GM19438 (cell line): Measurements from ENCODE around the gene SPEM1.
A peak's percentile ranks its signal among the peaks of the same experiment; 100 is the strongest.

Experiments used
- ATAC-seq: cut with Tn5 transposase; IDR thresholded peaks from one replicate; pipeline ENCODE4 v1.9.1; 2021; ENCODE audit warnings: low read depth; ENCODE audit not compliant: unreplicated experiment

Gene SPEM1

DNA sequence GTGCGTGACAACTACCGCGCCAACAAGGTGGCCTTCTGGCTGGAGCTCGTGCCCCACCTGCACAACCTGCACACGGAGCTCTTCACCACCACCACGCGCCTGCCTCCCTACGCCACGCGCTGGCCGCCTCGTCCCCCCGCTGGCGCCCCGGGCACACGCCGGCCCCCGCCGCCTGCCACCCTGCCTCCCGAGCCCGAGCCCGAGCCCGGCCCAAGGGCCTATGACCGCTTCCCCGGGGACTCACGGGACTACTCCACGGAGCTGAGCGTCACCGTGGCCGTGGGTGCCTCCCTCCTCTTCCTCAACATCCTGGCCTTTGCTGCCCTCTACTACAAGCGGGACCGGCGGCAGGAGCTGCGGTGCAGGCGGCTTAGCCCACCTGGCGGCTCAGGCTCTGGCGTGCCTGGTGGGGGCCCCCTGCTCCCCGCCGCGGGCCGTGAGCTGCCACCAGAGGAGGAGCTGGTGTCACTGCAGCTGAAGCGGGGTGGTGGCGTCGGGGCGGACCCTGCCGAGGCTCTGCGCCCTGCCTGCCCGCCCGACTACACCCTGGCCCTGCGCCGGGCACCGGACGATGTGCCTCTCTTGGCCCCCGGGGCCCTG, 3.0 kb upstream of the SPEM1 start:
- ATAC-seq = no peak

DNA sequence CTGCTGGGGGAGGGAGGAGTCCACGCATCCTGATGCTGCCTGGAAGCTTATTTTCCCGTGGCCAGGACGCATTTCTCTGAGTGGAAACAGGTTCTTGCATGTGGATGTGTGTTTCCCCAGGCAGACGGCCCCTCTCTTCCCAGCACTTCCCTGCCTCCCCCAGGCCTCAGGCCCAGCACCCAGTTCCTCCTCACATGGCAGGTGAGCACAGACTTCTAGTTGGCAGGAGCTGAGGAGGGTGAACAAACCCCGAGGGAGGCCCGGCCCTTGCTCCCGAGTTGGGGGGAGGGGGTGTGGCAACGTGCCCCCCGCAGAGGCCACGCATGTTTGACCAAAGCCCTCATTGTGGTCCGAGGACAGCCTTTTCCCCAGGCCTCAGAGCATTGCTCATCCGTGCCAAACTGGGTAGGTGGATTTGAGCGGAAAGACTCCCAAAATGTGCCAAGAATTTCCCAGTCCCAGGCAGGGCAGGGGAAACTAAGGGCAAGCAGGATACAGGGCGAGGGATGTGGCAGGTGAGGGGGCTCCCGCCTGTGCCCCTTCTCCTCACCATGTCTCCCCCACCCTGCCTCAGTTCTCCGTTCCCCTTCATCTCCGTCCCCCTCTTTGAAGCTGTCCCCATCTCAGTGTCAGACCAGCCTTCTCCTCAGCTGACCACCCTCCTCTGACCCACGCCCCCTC, 1.5 kb upstream of the SPEM1 start:
- no peak for ATAC-seq

DNA sequence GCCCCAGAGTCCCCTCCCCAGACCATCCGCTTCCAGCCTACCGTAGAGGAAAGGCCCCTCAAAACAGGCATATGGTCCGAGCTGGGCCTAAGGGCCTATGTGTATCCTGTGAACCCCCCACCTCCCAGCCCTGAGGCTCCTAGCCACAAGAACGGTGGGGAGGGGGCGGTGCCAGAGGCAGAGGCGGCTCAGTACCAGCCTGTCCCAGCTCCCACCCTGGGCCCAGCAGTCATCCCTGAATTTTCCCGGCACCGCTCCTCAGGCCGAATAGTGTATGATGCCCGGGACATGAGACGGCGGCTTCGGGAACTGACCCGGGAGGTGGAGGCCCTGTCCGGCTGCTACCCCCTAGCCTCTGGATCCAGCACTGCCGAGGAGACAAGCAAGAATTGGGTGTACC, 1.1 kb downstream of the SPEM1 start:
- no peak for ATAC-seq

DNA sequence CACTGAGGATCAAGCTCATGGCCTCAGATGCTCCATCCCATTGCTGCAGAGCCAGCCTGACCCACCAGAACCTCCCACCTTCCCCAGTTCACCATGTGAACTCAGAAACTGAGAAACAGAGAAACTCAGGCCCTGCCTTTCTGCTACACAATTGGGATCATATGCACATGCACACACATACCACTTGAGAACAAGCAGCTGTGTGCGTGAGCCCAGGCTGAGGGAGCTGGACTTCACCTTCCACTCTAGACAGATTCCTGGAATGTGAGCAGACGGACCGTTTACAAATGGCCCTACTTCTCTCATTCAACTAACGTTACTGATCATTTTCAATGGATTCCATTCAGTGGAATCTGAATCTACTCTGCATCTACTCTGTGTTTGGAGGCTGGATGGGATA, 3.6 kb downstream of the SPEM1 start:
- ATAC-seq = no peak

DNA sequence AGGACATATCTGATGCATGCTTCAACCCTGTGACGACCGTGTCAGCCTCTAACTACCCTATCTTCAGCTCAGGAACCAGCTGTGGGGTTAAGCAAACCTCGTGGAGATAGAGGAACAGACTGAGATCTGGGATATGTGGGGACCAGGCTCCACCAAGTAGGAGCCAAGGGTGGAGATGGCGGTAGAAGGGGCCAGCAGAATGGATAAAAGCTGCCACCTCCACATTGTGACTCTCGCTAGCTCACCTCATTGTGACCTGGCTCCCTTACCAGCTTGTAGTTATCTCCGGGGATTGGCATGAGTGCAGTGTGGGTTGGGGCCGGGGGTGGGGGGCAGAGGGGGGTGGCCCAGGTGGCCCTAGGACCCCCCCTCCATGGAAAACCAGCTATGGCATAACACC, 5.2 kb downstream of the SPEM1 start, which contains the start of gene SPEM2:
Gene SPEM2 (plus strand): TSS at position 301 of the 400 bp plus-strand sequence. CDS start 73 bp downstream, at position 374.
- no peak for ATAC-seq

DNA sequence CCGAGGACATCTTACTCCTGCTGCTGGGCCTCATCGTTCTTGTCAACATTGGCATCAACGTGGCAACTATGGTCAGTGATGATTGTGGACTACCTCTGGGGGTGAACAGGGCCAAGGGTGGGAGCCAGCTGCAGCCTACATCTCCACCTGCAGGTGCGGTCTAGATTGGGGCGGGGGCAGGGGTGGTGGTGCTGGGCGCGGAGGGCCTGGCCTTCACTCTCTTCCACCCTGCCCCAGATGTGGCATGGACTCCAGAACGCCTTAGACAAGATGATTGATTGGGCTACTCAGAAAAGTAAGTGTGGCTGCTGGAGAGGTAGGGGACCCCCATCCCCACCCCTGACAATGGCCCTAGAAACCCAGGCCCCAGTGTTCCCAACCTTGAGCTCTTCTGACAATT, 5.6 kb downstream of the SPEM1 start:
- no peak for ATAC-seq

DNA sequence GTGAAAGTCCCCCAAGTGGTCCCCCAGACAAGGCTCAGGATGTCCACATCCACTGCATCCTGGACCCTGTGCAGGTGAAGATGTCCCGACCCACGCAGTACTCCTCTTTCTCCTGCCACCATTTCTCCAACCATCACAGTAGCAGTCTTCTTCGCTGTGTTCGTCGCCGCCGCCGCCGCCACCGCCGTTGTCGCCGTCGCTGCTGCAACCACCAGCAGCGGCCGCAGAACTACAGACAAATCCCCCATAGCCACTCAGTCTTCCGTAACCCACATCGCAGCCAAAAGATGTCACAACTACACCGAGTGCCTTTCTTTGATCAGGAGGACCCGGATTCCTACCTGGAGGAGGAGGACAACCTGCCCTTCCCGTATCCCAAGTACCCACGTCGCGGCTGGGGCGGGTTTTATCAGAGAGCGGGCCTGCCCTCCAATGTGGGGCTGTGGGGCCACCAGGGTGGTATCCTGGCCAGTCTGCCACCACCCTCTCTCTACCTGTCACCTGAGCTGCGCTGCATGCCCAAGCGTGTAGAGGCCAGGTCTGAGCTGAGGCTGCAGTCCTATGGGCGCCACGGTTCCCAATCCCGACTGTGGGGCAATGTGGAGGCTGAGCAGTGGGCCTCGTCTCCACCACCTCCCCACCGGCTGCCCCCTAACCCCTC, 6.2 kb downstream of the SPEM1 start:
- ATAC-seq = no peak

DNA sequence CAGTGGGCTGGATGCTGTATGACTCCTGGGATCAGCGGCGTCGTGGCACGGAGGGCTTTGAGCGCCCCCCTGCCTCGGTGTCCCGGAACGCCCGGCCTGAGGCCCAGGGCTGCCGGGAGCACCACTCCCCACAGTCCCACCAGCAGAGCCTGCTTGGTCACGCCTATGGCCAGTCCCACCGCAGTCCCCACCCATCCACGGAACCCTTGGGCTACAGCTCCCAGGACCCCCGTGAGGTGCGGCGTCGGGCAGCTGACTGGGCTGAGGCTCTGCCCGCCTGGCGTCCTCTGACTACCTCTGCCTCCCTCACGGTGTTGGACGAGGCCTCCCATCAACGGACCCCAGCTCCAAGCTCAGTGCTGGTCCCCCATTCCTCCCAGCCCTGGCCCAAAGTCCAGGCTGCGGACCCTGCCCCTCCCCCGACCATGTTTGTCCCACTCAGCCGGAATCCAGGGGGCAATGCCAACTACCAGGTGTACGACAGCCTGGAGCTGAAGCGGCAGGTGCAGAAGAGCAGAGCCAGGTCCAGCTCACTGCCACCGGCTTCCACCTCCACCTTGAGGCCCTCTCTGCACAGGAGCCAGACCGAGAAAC, 6.9 kb downstream of the SPEM1 start:
- no peak for ATAC-seq

DNA sequence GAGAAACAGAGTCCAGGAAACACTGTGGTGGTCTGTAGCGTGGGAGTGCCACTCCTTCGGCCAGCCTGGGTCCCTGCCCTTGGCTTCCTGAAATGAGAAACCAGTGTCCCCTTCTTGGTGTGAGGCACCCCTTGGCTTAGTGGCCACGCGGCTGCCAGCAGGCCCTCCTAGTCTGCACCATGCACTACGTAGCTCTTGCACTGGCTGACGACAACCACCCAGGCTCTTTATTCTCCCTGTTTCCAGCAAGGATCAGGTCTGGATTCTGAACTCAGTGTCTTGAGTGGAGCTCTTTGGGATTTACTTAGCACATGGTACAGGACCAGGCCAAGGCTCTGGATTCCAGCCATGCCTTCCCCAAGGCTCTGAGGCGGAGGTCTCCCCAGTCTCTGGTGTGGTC, 7.4 kb downstream of the SPEM1 start:
- no peak for ATAC-seq

DNA sequence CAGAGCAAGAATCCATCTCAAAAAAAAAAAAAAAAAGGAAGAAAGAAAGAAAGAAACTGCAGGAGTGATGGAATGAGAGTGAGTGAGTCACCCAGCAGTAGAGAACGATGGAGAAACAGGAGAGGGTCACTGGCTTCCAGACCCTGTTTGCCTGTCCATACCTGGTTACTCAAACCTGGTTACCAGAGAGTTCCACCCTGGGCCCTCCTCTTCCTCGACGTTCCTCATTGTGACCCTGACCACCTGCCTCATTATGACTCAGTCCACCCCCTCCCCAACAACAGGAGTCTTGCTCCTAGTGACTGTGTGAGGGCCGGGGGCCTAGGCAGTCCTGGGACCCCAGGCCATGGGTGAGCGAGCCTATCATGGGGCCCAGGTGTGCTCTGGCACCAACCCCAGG, 8.4 kb downstream of the SPEM1 start, which contains the start of gene SPEM3:
Gene SPEM3 (plus strand): TSS at position 301 of the 400 bp plus-strand sequence. CDS start 46 bp downstream, at position 347.
- ATAC-seq = no peak

DNA sequence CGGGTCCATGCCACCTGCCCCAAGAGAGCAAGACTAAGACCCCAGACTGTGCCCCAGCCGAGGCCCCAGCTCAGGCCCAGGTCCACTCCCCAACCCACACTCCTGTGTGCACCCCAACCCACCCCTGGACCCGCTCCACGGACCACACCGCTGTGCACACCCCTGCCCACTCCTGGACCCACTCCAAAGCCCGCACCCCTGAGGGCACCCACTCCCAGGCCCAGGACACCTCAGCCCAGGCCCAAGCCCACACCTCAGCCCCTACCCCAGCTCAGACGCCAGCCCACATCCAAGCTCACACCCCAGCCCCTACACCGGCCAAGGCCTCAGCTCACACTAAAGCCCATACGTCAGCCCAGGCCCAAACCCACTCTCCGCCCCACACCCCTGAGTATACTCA, 9.6 kb downstream of the SPEM1 start:
- ATAC-seq = no peak

DNA sequence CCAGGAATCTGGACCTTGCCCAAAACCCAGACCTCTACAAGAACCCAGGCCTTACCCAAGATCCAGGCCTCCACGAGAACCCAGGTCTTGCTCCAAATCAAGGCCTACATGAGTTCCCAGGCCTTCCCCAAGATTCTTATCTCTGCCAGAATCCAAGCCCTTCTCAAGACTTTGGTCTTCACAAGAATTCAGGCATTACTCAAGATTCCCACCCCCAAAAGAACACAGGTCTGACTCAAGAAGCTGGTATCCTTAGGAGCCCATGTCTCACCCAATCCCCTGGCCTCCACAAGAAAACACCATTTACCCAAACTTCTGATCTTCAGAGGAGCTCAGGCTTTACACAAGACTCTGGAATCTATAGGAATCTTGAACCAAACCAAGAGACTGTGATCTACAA, 11.1 kb downstream of the SPEM1 start:
- no peak for ATAC-seq

DNA sequence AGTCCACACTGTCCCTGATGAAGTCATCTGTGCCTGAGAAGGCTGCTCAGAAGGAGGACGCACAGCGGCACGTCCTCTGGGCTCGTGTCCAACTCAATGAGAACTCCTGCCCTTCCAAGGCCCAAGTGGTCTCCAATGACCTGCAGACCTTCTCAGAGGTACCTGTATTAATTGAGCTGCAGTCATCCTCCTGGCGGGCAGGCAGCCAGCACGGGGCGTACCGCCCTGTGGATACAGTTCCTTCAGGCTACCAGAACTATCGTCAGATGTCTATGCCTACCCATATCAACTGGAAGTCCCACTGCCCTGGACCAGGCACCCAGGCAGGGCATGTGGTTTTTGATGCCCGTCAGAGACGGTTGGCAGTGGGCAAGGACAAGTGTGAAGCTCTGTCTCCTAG, 12.2 kb downstream of the SPEM1 start:
- ATAC-seq = no peak

DNA sequence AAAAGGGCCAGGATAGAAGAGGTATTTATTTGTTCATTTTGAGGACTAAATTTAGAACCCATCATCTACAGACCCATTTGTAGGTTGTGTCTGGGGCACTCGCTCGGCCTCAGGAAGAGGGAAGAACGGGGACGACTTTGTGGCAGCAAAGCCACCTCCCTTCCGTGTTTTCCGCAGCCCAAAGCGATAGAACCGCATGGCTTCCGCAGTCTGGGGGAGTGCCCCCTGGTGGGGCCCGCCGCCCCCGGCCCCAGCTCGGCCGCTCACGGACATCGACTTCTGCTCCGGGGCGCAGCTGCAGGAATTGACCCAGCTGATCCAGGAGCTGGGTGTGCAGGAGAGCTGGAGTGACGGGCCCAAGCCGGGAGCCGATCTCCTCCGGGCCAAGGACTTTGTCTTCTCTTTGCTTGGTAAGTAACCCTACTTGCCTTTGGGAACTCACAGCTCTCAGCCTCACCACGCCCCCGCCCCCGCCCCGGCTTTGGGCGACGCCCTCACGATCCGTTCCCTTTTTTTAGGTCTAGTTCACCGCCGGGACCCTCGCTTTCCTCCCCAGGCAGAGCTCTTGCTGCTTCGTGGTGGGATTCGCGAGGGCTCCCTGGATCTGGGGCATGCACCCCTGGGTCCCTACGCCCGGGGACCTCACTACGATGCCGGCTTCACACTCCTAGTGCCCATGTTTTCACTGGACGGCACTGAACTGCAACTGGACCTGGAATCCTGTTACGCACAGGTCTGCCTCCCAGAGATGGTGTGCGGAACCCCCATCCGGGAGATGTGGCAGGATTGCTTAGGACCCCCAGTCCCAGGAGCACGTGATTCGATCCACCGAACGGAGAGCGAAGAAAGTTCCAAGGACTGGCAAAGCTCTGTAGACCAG, 15.8 kb downstream of the SPEM1 start:
- peak; percentile 26 for ATAC-seq

DNA sequence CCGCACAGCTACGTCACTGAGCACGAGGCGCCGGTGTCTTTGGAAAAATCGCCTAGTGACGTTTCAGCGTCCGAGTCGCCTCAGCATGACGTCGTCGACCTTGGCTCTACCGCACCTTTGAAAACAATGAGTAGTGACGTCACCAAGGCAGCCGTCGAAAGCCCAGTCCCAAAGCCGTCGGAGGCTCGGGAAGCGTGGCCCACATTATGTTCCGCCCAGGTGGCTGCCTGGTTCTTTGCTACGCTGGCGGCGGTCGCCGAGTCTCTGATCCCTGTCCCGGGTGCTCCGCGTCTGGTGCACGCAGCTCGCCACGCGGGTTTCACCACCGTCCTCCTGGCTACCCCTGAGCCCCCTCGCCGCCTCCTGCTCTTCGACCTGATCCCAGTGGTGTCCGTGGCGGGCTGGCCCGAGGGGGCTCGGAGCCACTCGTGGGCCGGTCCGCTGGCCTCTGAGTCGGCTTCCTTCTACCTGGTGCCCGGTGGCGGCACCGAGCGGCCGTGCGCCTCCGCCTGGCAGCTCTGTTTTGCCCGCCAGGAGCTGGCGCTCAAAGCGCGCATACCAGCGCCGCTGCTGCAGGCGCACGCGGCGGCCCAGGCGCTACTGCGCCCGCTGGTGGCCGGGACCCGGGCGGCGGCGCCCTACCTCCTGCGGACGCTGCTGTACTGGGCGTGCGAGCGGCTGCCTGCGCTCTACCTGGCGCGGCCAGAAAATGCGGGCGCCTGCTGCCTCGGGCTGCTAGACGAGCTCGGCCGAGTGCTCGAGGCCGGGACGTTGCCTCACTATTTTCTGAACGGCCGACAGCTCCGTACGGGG, 16.6 kb downstream of the SPEM1 start:
- ATAC-seq = no peak

DNA sequence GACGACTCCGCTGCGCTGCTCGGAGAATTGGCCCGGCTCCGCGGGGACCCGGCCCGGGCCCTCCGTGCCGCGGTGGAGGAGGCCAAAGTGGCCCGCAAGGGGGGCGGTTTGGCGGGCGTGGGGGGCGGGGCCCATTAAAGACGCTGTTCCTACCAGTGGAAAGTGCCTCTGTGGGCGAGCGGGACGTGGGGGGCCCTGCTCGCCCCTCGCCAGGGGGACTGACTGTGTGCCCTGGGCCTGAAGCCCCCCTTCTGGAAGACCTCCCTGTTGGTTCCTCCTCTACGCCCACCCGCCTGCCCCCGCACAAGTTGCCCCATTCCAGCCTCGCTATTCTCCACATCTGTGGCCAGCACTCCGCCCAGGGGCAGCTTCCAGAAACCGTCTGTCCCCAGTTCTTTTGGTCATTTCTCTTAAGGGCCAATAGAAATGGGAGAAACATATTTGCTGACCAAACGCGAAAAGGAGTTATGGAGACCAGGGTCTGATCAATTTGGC, 17.3 kb downstream of the SPEM1 start:
- ATAC-seq = no peak

DNA sequence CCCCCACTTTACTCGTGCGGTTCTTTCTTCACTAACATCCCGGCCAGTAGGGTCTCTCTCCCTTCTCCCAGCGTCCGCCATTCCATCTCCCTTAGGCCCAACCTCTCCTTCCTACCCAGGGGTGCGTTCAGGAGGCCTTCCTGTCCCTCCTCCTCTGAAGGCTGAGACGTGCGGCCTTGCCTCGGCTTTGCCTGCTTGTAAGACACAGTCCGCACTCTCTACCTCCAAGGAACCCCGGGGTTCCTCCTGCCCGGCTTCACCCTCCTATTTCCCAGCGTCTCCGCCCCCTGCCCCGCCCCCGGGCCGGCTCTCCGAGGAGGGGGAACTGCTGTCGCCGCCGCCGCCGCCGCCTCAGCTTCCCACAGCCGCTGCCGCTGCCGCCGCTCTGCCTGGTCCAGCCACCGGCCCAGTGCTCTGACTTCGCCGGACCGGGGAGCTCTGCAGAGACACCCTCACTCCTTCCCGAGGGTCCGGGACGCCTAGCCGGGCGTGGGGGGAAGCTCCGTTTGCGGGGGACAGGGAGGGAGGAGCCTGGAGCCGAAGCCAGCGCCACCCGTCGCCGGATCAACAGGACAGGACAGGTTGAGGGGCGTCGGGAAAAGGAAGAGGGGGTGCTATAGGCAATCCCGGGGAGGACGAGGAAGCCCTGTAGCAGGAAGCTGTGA, 18.0 kb downstream of the SPEM1 start:
- no peak for ATAC-seq

DNA sequence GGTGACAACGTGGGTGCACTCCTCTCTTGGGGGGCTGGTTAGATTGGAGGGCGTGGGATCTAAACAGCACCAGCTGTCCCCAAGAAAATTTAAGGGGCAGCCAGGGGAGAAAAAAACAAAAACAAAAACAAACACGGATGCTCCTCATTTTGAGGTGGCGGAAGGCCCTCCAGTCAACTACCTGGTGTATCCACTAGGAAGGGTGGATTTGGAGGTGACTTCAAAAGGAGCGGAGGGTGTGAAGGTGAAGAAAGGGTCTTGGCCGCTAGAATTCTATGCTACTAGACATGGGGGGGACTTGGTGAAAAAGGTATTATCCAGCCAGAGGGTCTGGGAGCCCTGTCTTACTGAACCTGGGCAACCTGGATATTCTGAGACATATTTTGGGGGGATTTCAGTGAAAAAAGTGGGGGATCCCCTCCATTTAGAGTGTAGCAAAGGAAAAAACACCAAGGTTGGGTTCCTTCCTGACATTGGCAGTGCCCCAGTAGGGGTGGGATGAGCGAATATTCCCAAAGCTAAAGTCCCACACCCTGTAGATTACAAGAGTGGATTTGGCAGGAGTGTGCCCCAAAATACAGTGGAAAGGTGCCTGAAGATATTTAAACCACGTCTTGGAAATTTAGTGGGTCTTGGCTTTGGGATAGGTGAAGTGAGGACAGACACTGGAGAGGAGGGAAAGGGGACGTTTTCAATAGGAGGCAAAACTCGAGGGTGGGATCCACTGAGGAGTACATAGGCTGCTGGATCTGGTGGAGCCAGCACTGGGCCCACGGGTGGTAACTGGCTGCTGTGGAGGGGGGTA, 18.7 kb downstream of the SPEM1 start:
- ATAC-seq = no peak
